ENCODE results near the gene DHH.

DNA sequence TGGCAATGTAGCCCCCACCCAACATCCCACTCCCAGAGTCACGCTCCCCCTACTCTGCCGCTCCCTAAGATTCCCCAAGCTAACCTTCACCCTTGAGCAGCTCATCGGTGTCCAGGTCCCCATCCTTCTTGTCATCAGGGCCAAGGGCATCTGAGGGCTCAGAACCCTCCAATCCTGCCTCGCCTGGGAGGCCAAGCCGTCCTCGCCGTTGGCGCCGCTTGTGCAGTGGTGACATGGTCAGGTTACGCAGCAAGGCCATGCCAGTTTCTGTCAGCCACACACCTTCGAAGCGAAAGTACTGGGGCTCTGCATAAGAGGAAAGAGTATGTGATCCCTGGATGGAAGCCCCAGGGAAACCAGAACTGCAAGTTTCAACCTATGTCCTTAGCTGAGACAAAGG, 49.9 kb downstream of the DHH start:
- TF ChIP-seq POLR2A (IDR thresholded peaks at IDR 0.05) = no peak
- TF ChIP-seq, protein P1, sequence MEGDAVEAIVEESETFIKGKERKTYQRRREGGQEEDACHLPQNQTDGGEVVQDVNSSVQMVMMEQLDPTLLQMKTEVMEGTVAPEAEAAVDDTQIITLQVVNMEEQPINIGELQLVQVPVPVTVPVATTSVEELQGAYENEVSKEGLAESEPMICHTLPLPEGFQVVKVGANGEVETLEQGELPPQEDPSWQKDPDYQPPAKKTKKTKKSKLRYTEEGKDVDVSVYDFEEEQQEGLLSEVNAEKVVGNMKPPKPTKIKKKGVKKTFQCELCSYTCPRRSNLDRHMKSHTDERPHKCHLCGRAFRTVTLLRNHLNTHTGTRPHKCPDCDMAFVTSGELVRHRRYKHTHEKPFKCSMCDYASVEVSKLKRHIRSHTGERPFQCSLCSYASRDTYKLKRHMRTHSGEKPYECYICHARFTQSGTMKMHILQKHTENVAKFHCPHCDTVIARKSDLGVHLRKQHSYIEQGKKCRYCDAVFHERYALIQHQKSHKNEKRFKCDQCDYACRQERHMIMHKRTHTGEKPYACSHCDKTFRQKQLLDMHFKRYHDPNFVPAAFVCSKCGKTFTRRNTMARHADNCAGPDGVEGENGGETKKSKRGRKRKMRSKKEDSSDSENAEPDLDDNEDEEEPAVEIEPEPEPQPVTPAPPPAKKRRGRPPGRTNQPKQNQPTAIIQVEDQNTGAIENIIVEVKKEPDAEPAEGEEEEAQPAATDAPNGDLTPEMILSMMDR (IDR thresholded peaks at IDR 0.05) = no peak

All from vagina (tissue), 2 donors.